ENCODE measurements around the gene KIF3B. TPM values are rescaled to one million over a fixed set of nuclear protein-coding genes. Genes with fewer than 3 reads are reported as not detected.
A peak's percentile ranks its signal among the peaks of the same experiment; 100 is the strongest.
"Not testable (repeated sequence)": the region's sequence is repeated elsewhere in the genome, so short reads cannot be mapped to it uniquely, and the experiment has no call there.

Gene KIF3B
- total and polyA plus RNA-seq, 8 donors: 11.0 to 35.4 (median 25.7) TPM

GRCh38 chr20:32315891-32316290, 38.4 kb downstream of the KIF3B start:
- H3K4me3 ChIP-seq: peak overlapping the region in 2 of 4 donors; percentile 29
- no peak for TF ChIP-seq CTCF (IDR thresholded peaks at IDR 0.05)
- H3K27ac ChIP-seq: peak overlapping the region; percentile 73 to 88 (median 76)
- intact Hi-C loops (cut with DNase I): no loop called here
- peak in 4 of 6 donors; percentile 75 to 87 (median 82) for DNase-seq
- 32 to 34% methylated on average over 2 of the region's 2 CpGs for WGBS, 2 donors
- no peak for FAIRE-seq
- H3K27me3 ChIP-seq: no peaks in the 10 kb centered on the region
- H3K4me1 ChIP-seq: peaks cover 0 to 6% (median 0%) of the 10 kb centered on the region in 3 donors
- peak; percentile 87 to 91 (median 90) for ATAC-seq
- peaks cover 0 to 8% (median 3%) of the 10 kb centered on the region in 3 donors for H3K36me3 ChIP-seq
- H3K9me3 ChIP-seq: no peaks in the 10 kb centered on the region

GRCh38 chr20:32316667-32317066, 39.2 kb downstream of the KIF3B start:
- no peak for FAIRE-seq
- Histone ChIP-seq H3K36me3 (peaks cover 0 to 5% (median 3%) of the 10 kb centered on the region in 3 donors), H3K9me3 (no peaks in the 10 kb centered on the region), H3K4me3 (peak overlapping the region in 2 of 4 donors; percentile 29), H3K27ac (peak overlapping the region; percentile 73 to 88 (median 76)), H3K27me3 (no peaks in the 10 kb centered on the region), H3K4me1 (peaks cover 0 to 6% (median 0%) of the 10 kb centered on the region in 3 donors)
- 45% methylated on average over 7 of the region's 7 CpGs for WGBS, 2 donors
- no peak for TF ChIP-seq CTCF (IDR thresholded peaks at IDR 0.05)
- peak in 5 of 6 donors; percentile 59 to 84 (median 82) for DNase-seq
- intact Hi-C loops (cut with DNase I): no loop called here
- ATAC-seq: peak; percentile 81 to 91 (median 88)

- ATAC-seq: no peak
- no peak for FAIRE-seq
- peaks cover 0 to 6% (median 0%) of the 10 kb centered on the region in 3 donors for H3K4me1 ChIP-seq
- H3K9me3 ChIP-seq: no peaks in the 10 kb centered on the region
- peaks cover 0 to 5% (median 3%) of the 10 kb centered on the region in 3 donors for H3K36me3 ChIP-seq
- 88 to 96% methylated on average over 6 of the region's 6 CpGs for WGBS, 2 donors
- H3K27me3 ChIP-seq: no peaks in the 10 kb centered on the region
- no peak for TF ChIP-seq CTCF (IDR thresholded peaks at IDR 0.05)
- H3K27ac ChIP-seq: no peak overlapping the region
- intact Hi-C loops (cut with DNase I): no loop called here
- H3K4me3 ChIP-seq: no peak overlapping the region
- DNase-seq: no peak
Measured at GRCh38 chr20:32319100-32319499, 41.6 kb downstream of the KIF3B start.

- Histone ChIP-seq H3K9me3 (no peaks in the 10 kb centered on the region), H3K27ac (no peak overlapping the region), H3K4me3 (no peak overlapping the region), H3K27me3 (no peaks in the 10 kb centered on the region), H3K4me1 (peaks cover 0 to 3% (median 0%) of the 10 kb centered on the region in 3 donors), H3K36me3 (peaks cover 0 to 5% (median 3%) of the 10 kb centered on the region in 3 donors)
- DNase-seq (no peak), FAIRE-seq (no peak), ATAC-seq (no peak)
- intact Hi-C loops (cut with DNase I): no loop called here
- TF ChIP-seq CTCF (IDR thresholded peaks at IDR 0.05): no peak
- WGBS, 2 donors: 67% methylated on average over 1 of the region's 1 CpG
Measured at GRCh38 chr20:32320305-32320704, 42.9 kb downstream of the KIF3B start.

- Histone ChIP-seq H3K4me1 (peaks cover 4 to 11% (median 7%) of the 10 kb centered on the region in 3 donors), H3K4me3 (no peak overlapping the region), H3K27me3 (no peaks in the 10 kb centered on the region), H3K36me3 (peaks cover 0 to 5% (median 3%) of the 10 kb centered on the region in 3 donors), H3K27ac (peak overlapping the region in 1 of 4 donors; percentile 38), H3K9me3 (no peaks in the 10 kb centered on the region)
- FAIRE-seq: no peak
- no peak for DNase-seq
- intact Hi-C loops (cut with DNase I): no loop called here
- TF ChIP-seq CTCF (IDR thresholded peaks at IDR 0.05): no peak
- whole genome bisulfite sequencing, 2 donors: 86 to 88% methylated on average over 1 of the region's 1 CpG
- ATAC-seq: no peak
Measured at GRCh38 chr20:32321390-32321789, 43.9 kb downstream of the KIF3B start.

- intact Hi-C loops (cut with DNase I); H3K27me3 ChIP-seq; DNase-seq; H3K27ac ChIP-seq; H3K9me3 ChIP-seq; H3K36me3 ChIP-seq; ATAC-seq; FAIRE-seq; H3K4me3 ChIP-seq: not testable (repeated sequence)
- peaks cover 8 to 17% (median 11%) of the 10 kb centered on the region in 3 donors for H3K4me1 ChIP-seq
- WGBS, 2 donors: 94 to 97% methylated on average over 12 of the region's 12 CpGs
Measured at GRCh38 chr20:32322260-32322659, 44.8 kb downstream of the KIF3B start.

- H3K4me1 ChIP-seq: peaks cover 8 to 17% (median 13%) of the 10 kb centered on the region in 3 donors
- H3K9me3 ChIP-seq; intact Hi-C loops (cut with DNase I); H3K36me3 ChIP-seq; FAIRE-seq; H3K27ac ChIP-seq; H3K27me3 ChIP-seq; DNase-seq; ATAC-seq; H3K4me3 ChIP-seq: not testable (repeated sequence)
- 90% methylated on average over 5 of the region's 5 CpGs for WGBS, 2 donors
Measured at GRCh38 chr20:32323761-32324160, 46.3 kb downstream of the KIF3B start.

Measured in pancreas (tissue), 10 donors.